ENCODE measurements around the gene HEY2.
"Not testable (repeated sequence)": the region's sequence is repeated elsewhere in the genome, so short reads cannot be mapped to it uniquely, and the experiment has no call there.

Gene HEY2

GRCh38 chr6:125749173-125749864 lies at the start of gene HEY2:
TSS of gene HEY2 (plus strand) at chr6:125749632. CDS start at chr6:125749777, 145 bp downstream.
- no peak for FAIRE-seq

GRCh38 chr6:125700581-125701353 lies 48.7 kb upstream of the HEY2 start:
- FAIRE-seq: no peak

- no peak for FAIRE-seq
Observed at GRCh38 chr6:125701354-125701668, 48.1 kb upstream of the HEY2 start.

GRCh38 chr6:125703882-125704281 lies 45.5 kb upstream of the HEY2 start:
- FAIRE-seq: not testable (repeated sequence)

- FAIRE-seq: no peak
Observed at GRCh38 chr6:125707615-125708243, 41.7 kb upstream of the HEY2 start.

- FAIRE-seq: no peak
Observed at GRCh38 chr6:125711013-125711675, 38.3 kb upstream of the HEY2 start.

- no peak for FAIRE-seq
Observed at GRCh38 chr6:125714441-125715090, 34.9 kb upstream of the HEY2 start.

- FAIRE-seq: no peak
Observed at GRCh38 chr6:125717120-125717731, 32.2 kb upstream of the HEY2 start.

- no peak for FAIRE-seq
Observed at GRCh38 chr6:125718109-125718508, 31.3 kb upstream of the HEY2 start.

- FAIRE-seq: no peak
Observed at GRCh38 chr6:125722886-125723285, 26.5 kb upstream of the HEY2 start.

- no peak for FAIRE-seq
Observed at GRCh38 chr6:125727216-125727615, 22.2 kb upstream of the HEY2 start.

GRCh38 chr6:125728739-125729138 lies 20.7 kb upstream of the HEY2 start:
- FAIRE-seq: no peak

GRCh38 chr6:125729983-125730382 lies 19.4 kb upstream of the HEY2 start:
- FAIRE-seq: no peak

GRCh38 chr6:125732398-125732797 lies 17.0 kb upstream of the HEY2 start:
- no peak for FAIRE-seq

- no peak for FAIRE-seq
Observed at GRCh38 chr6:125733516-125734300, 15.7 kb upstream of the HEY2 start.

GRCh38 chr6:125738276-125738675 lies 11.2 kb upstream of the HEY2 start:
- FAIRE-seq: no peak

GRCh38 chr6:125739364-125739763 lies 10.1 kb upstream of the HEY2 start:
- FAIRE-seq: no peak

GRCh38 chr6:125741336-125741735 lies 8.1 kb upstream of the HEY2 start:
- FAIRE-seq: no peak

- FAIRE-seq: no peak
Observed at GRCh38 chr6:125742024-125742423, 7.4 kb upstream of the HEY2 start.

GRCh38 chr6:125742464-125743120 lies 6.8 kb upstream of the HEY2 start:
- FAIRE-seq: no peak

GRCh38 chr6:125743604-125744003 lies 5.8 kb upstream of the HEY2 start:
- FAIRE-seq: no peak
